DND-41 (cell line): ENCODE measurements around the gene HADHA.

Source experiments
- CTCF ChIP-seq: IDR thresholded peaks from 2 replicates; pipeline ENCODE4 v1.5.1; 2012; ENCODE audit warnings: borderline replicate concordance, low read length, moderate library complexity, mild to moderate bottlenecking; ENCODE audit not compliant: poor library complexity, severe bottlenecking; ENCODE audit errors: extremely low read depth
- EZH2 ChIP-seq: IDR thresholded peaks from 3 replicates; pipeline ENCODE4 v1.6.1; 2012; ENCODE audit warnings: borderline replicate concordance, low read depth, mild to moderate bottlenecking, moderate library complexity, low read length, inconsistent platforms; ENCODE audit not compliant: severe bottlenecking

GRCh38 chr2:26168785-26169184 lies 75.6 kb downstream of the HADHA start:
- TF ChIP-seq CTCF (no peak), EZH2 (no peak)
